ENCODE data around the gene RAPGEF1.

RAPGEF1 gene

DNA sequence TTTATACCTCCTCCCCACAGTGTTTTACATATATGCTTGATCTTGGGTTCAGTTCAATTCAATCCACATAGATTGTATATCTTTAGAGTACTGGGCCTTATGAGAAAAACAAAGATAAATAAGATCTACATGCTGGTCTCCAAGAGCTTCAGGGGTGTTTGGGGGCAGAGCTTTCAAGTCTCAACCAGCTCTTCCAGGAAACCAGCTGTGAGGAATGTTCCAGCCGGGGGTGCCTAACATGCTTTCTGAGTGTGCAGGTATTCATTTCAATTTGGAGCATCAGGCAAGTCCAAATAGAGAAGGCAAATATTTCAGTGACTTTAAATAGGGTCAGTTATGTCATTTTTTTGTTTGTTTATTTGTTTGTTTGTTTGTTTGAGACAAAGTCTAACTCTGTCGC, 5.7 kb upstream of the RAPGEF1 start:
- DNase-seq, result no peak

DNA sequence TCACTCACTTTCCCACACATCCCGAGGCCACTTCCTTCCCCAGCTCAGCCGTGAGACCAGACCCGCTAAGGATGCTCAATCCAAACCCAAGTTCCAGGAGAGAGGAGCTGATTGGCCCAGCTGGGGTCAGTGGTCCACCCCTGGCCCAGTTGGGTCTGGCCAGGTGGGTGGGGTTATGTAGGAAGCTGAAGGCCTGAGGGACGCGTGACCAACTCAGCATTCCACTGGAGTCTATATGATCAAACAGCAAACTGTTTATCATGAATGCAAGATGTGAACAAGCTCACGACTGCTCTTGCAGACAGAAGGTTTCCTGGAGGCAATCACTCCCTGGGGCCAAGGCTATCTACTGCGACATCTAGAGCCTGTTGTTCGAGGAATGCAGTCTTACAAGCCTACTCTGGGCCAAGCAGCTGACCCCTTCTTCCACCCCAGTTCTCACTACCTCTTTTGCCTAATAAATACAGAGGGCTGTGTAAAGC, 4.9 kb upstream of the RAPGEF1 start:
- no peak for DNase-seq

DNA sequence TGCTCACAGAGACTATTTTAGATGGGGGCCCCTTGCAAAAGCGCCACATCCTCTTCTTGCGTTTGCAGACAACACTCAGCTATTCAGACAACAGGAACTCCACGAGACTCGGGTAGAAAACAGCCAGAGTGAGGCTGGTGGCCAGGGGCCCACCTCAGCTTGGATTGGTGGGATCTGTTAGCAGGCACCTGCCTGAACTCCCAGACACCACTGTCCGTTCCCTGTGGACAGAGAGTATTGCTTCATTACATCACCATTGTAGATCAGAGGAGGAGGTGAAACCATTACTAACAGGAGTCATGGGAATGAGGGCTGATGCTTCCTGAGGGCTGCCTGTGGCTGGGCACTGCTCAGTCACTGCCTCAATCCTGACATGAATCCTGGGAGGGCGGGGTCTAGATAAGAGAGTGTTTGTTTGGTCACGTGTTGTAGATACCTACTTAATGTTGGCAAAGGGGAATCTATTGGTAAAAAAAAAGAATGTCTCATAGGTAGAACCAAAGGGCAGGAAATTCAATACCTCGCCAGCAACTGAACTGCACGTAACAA, 4.4 kb upstream of the RAPGEF1 start:
- no peak for DNase-seq

DNA sequence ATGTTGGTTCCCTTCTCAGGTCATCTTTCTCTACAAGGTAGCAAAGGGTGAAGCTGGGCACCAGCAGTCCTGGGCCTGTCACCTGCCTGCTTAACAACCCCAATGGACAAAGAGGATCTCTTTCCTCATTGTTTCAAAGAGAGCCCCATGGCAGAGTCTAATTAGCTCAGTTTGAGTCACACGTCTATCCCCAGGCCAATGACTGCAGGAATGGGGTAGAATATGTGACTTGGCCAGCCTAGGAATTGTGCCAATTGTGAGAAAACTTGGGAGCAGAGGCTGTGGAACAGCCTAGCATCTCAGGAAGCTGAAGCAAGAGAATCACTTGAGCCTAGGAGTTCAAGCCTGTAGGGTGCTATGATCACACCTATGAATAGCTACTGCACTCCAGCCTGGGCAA, 3.6 kb upstream of the RAPGEF1 start:
- no peak for DNase-seq

DNA sequence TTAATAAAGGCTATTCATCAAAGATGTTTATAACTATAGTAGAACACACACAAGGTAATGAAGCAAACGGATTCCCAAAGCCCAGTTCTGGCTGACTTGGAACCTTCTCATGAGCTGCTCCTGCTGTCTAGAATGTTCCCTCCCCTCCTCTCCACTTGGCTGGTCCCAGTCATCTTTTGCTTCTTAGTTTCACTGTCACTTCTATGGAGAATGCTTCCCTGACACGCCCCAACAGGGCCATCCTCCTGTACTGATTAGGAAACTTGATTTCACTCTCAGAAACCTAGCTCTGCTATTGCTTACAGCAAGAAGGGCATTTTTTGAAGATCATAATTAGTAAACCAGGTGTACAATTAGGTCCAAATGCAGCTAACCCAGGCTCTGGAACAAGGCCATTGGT, 3.2 kb upstream of the RAPGEF1 start:
- no peak for DNase-seq

DNA sequence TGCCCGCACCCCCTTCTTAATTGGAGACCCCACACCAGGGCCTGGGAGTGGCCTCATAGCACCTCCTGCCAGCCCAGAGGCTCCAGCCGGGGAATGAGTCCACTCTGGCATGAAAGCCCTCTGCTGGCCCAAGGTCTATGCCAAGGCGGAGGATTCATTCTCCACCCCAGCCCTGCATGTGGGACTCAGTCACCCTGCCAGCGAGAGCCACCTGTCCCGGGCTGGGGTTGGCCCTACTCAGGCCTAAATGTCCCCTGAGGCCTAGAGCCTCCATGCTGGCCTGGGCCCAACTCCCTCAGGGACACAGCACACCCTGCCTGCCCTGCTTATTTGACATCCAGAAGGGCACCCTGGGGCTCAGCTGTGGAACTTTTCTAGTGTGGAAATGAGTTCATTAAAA, 1.0 kb upstream of the RAPGEF1 start:
- no peak for DNase-seq

DNA sequence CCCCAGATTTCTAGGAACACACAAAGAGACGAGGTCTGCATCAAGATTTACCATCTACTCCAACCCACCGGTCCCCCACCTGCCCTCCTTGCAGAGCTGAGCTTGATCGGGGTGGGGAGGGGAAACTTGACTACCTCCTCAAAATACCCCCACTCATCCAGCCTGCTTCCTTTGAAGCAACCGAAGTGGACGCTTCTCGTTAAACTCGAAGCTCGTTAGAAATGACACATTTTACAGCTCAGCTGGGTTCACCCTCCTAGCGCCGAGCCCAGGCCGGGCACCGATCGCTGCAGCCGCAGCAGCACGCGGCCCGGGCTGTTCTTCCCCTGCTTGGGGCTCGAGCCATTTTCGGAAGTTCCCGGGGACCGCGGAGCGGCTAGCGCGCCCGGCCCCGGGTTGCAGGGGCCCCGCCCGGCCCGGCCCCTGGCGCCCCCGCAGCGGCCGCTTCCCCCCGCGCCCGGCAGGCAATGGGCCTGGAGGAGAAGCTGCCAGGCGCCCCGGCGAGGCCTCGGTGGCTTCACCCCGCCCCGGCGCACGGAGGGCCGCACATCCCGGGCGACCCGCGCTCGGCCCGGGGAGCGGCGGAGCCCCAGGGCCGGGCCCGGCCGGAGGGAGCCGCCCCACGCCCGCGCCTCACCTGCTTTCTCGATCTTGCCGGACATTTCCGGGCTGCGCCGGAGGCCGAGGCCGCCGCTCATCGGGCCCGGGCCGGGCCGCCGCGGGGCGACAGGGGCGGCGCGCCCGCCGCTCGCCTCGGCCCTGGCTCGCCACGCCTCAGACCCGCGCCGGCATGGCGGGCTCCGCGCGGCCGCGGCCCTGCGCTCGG, 530 bp downstream of the RAPGEF1 start:
- DNase-seq, result no peak

DNA sequence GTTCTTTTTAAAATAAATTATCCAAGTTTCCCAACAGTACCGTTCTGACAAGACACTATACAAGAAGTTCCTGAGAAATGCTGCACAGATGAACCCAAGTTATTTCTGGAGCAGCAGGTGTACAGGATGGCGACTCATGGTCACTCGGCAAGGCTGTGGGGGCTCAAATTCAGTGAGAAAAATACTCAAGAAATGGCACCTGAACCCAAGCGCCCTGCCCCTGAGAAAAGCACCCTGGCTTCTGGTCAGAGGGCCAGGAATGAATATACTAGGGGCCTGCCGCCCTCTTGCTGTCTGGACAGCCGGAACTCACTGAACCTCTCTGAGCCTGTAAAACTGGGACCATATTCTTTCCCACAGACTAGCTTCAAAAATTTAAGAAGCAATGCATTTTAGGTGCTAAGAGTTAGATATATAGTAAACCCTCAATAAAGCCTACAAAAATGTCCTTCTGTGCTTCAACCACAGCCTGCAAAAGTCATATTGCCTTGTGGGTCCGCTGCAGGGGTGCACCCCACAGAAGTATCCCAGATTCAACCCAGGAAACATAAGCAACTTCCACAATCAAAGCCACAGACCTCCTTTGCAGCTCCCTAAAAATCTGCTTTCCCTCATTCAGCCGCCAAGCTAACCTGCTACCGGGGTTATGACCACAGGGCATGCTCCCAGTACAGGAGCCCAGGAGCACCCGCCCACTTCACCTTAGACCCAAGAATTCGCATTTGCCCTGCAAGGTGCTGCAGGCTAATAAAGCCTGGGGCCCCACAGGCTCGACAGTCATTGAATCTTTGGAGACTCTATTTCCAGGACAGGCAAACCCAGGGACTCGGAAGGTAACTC, 1.4 kb downstream of the RAPGEF1 start:
- DNase-seq, result no peak

DNA sequence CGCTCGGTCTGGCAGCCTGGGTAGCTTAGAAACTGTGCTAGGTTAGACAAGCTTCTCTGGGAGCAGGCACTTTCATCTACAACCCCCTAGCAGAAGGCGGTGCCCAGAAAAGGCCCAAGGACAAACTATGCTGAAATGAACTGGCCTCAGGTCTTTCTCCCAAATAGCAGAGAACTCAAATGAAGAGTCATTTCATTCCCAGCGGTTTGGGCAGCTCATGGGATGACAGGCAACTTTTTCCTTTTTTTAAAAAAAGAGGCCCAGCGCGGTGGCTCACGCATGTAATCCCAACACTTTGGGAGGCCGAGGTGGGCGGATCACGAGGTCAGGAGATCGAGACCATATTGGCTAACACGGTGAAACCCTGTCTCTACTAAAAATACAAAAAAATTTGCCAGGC, 2.5 kb downstream of the RAPGEF1 start:
- DNase-seq, result no peak

DNA sequence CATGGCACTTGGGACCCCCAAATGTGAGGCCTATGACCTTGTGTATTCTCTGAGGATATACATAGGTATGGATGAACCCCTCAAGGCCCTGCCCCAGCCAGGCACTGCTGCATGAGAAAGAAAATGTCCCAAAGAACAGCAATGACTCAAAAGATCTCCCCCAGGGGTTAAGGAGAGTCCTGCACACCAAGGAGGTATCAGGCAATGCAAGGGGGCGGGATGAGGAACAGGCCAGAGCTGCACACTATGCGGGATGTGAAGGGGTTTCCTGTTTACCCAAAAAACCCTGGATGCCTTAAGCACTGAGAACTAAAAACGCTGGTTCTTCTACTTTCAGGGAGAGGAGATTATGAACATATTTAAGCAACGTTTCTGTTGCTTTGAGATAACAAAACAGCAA, 3.4 kb downstream of the RAPGEF1 start:
- DNase-seq, result no peak

DNA sequence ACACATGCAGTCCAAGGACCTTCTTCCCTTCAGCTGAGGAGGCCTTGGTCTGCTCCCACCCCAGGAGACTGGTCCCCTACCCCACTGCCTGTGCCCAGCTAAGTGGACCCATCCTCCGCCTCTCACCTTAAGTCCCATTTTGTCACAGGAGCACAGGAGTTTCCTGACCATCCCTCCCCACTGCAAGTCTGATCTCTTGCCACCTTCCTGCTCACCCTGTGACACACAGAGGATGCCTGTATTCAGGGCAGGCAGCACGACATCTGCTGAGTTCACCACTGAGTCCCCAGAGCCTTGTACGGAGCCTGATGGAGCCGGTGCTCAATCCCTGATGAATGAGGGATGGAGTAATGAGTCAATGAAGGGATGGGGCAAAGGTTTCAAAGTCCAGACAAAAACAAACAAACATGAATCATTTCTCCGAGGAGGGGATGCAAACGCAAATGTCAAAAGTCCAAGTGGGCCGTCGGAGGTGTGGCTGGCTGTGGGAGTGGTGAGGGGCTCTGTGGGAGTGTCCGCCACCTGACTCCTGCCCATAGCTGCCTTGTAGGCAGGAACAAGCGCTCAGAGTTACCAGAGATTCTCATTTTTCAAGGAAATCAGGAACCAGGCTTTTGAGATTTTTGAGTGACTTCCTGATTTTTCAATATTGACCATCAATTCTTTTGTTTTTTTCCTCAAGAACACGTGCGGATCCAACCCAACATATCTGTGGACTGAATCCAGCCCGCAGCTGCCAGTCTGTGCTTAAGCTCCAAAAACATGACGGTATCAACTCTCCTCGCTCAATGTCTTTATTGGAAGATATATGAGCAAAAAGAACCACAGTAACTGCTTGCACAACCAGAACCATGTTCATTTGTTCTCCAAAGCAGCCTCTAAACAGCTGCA, 4.4 kb downstream of the RAPGEF1 start:
- DNase-seq, result no peak

DNA sequence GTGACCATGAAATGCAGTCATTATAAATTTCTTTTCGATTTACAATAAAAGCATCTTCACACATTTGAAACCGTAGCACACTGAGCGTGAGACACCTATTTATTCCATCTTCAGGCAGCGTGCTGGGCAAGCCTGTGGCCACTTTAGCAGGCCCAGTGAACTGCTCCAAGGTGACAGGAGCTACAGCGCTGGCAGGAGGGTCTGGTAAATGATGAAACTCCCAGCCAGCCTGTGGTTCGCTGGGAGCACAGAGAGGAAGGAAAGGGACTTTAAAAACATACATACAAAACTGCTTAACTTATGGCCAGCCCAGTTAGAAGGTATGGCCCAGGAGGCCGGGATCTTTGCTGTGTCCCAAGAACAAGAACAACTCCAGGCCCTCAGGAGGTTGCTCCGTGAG, 5.1 kb downstream of the RAPGEF1 start:
- DNase-seq, result no peak

DNA sequence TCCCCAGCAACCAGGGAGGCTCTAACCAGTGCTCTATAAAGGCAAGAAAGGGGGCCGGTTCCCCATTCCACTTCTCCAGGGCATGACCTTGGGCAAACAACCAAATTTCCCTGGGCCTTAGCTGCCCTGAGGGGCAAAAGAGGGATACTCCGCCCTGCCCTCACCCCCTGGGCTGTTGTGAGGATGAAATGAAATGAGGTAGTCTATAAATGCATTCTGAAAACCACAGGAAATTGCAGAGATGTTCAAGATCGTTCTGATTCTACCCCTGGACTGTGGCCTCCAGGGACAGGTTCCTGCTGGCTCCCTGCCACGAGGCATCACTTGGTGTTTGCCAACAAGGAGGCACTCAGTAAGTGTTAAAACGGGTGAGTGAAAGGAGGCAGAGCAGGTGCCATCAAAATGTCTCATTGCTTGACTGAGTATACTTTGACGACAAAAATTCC, 5.7 kb downstream of the RAPGEF1 start:
- DNase-seq, result no peak

DNA sequence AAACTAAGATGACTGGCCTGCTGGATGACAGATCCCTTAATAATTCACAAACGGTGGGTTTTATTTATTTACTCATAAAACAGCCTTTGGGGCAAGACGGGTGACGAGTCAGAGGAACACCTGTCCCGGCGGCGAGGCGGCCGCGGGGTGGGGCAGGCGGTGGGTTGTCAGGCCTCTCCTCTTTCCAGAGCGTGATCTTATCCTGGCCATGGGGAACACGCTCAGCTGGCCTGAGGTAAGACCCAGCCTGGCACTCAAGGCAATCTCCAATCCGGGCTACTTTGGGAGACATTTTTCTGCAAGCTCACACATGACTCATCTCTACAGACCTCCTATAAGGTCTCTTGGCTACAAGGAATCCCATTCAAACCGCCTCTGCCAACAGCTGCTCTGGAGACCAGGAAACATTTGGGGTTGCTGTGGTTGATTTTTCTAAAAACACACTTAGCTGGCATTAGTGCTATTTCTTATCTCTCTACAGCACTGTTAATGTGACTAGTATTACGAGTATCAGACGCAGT, 6.3 kb downstream of the RAPGEF1 start:
- no peak for DNase-seq

DNA sequence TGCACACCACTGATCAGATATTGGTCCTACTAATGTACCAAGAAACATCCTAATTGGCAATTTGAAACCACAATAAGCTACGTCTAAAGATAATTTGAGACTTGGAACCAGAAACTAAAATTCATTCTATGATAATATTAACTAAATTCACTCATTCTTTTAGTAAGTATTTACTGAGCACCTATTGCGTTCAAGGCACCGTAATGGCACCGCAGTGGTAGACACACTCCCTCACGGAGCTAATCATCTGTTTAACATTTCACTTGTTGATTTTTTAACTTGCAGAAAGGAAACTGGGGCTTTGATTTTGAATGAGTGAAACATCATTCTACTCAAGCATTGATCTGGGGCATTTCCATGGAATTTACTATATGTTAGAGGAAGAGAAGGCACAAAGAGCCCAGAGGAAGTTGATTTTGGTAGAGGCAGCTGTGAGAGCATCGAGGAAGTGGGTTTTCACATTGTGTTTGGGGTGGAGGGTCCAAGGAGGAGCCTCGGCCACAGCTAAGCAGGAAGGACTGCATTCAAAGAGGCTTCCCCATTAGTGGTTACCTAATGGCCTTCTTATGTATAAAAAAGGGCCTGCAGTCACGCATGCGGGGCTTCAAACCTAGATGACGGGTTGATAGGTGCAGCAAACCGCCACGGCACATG, 7.1 kb downstream of the RAPGEF1 start:
- no peak for DNase-seq

DNA sequence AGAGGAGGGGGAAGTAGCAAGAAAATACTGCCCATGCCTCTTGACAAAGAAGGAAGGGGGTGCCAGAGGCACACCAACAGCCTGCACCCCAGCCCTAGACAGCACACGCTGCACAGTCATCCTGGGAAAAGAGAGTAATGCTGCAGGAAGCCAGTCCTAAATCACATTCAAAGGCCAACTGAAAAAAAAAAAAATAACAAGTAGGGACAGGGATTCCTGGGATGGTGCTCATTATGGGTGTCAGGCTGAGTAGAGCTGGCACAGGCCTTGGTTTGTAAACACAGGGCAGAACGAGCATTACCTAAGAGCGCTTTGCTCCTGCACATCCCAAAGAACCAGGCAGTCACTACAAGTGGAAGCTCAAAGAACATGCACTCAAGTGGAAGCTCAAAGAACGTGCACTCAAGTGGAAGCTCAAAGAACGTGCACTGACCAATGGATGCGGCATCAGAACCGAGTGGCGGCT, 7.8 kb downstream of the RAPGEF1 start:
- DNase-seq, result no peak

DNA sequence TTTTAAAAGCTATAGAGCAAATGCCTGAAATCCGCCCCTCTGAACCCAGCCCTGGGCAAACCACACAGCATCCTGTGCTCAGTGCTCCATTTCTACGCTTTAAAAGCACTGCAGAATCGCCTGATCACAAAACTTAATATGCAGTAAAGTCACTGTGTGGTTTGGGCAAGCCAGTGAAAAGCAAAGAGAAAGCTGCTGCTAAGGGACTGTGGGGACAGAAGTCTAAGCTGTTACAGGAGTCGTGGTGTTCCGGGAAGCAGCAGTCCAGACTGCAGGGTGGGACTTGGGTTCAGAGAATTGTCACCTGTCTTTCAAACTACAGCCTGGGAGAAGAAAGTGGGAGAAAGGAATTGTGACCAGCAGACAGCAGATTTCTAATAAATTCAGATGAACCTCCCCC, 8.2 kb downstream of the RAPGEF1 start:
- DNase-seq, result no peak

DNA sequence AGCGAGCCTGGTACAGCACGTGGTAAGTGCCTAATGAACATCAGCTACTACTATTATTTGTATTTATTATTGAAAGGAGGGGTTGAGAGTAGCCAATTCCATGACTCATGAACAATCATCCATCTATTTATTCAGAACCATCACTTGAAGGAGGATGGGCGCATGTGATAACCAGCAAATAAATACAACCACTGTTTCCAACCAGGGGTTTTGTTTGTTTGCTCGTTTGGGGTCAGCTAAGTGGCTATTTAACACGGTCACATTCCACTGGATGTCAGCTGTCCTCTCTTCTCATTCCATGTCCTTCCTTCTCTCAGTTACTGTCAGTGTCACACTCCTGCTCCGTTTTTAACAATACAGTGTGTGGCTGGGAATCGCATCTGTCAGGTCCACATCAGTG, 8.6 kb downstream of the RAPGEF1 start:
- no peak for DNase-seq

DNA sequence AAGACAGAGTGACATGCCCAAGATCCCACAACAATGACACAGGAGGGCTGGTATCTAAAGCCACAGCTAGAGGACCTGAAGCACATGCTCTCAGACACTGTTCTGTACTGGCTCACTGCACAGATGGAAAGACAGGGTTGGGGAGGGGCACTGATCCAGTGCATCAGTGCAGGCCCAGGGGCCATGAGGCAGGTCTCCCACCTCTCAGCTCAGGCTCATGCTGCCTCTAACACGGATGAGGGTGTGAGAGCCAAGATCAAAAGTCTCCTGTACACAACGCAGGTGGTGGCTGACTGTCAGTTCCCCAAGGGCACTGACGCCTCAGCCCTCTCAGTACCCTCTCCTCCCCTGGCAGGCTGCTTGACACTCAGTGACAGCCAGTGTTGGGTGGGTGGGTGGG, 10.9 kb downstream of the RAPGEF1 start:
- DNase-seq, result no peak

DNA sequence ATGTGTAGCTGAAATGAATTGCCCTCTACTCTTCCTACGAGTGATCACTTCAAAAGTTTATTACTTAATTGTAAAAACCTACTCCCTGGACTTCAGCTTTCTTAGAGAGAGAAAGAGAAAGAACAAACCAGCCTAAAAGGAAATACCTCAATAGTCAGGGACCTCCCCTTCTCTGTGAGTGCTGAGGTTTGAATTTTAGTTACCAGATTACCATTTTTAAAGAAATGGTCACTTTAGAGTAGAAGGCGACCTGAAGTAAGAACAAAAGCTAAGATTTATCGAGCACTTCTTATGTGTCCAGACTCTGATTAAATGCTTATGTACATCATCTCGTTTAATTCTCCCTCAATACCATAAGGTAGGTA, 11.3 kb downstream of the RAPGEF1 start:
- no peak for DNase-seq

DNA sequence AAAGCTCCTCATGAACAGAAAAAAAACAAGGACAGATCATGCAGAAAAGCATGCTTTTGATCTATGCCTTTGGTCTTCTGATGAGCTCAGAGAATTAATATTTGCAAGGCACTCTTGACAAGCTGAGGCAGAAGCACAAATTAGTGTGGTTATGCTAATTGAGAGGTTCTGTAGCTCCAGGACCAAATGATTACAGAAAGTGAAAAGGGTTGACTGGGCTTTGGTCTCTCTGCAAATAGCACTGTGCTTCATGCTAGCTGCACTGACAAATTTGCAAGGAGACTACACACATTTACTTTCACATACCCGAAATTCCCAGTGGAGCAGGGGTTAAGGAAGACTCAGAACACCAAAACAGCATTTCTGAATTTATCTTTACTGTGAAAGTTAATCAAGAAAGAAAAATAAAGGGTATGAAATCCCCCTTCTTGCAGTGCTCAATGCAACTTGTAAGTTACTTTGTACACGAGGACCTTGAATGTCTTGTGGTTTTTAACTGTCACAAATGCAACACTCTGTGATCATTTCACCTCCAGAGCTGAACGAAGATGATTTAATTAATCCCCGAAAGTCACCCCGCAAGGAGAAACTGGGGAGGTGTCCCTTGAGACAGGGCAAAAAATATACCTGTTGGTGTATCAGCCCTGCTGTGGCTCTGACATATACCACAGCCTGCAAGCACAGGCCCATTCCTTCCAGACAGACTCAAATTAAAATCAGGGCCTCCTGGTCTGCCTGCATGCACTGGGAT, 11.9 kb downstream of the RAPGEF1 start:
- DNase-seq, result no peak
